KBM-7 (cell line): Measurements from ENCODE around the gene FOXA3.

Source experiments
- DNase-seq: peaks from one replicate; pipeline ENCODE4 v3.0.0-alpha.2; 2015
- in situ Hi-C: fragments of 300-500 bp; cut with MboI; formaldehyde crosslinking; loops from 2 replicates; pipeline ENCODE4 v1.14.3; 2020; ENCODE audit warnings: low sequenced_read_pairs, low pct_unique_long_range_greater_than_20kb, mixed read lengths

Gene FOXA3

GRCh38 chr19:45906221-45906620, 42.1 kb downstream of the FOXA3 start:
- in situ Hi-C loops, result no loop called here

GRCh38 chr19:45908956-45909355, 44.8 kb downstream of the FOXA3 start:
- in situ Hi-C loops, result no loop called here
- no peak for DNase-seq

More at GRCh38 chr19:45906221-45906620, 42.1 kb downstream of the FOXA3 start:
- no peak for DNase-seq

- DNase-seq, result no peak
- in situ Hi-C loops, result no loop called here
Measured at GRCh38 chr19:45911291-45911690, 47.2 kb downstream of the FOXA3 start.

GRCh38 chr19:45913874-45914830, 50.0 kb downstream of the FOXA3 start, which contains the start of gene NANOS2:
NANOS2 (minus strand) TSS chr19:45914778; CDS start chr19:45914693, 85 bp downstream.
- in situ Hi-C loops, result no loop called here
- peak; percentile 31 for DNase-seq

GRCh38 chr19:45917421-45918091, 53.4 kb downstream of the FOXA3 start:
- in situ Hi-C loops, result no loop called here
- no peak for DNase-seq

GRCh38 chr19:45918721-45919120, 54.6 kb downstream of the FOXA3 start:
- no peak for DNase-seq
- in situ Hi-C loops, result no loop called here

- in situ Hi-C loops, result no loop called here
- DNase-seq, result no peak
Measured at GRCh38 chr19:45919678-45920077, 55.6 kb downstream of the FOXA3 start.

GRCh38 chr19:45920458-45920857, 56.3 kb downstream of the FOXA3 start:
- in situ Hi-C loops, result no loop called here
- DNase-seq, result peak; percentile 26

GRCh38 chr19:45922281-45922680, 58.2 kb downstream of the FOXA3 start:
- peak; percentile 28 for DNase-seq
- in situ Hi-C loops, result no loop called here
